ENCODE data around the gene WWOX.

Gene WWOX

GRCh38 chr16:78993346-78993745 lies 893.9 kb downstream of the WWOX start:
- no peak for DNase-seq (ENCODE audit: low spot score)

GRCh38 chr16:78994135-78994745 lies 894.8 kb downstream of the WWOX start:
- DNase-seq (ENCODE audit: low spot score), result no peak

- DNase-seq (ENCODE audit: low spot score), result no peak
These were observed 896.0 kb downstream of the WWOX start for GRCh38 chr16:78995441-78995840.

GRCh38 chr16:78996790-78997189 lies 897.3 kb downstream of the WWOX start:
- DNase-seq (ENCODE audit: low spot score), result no peak

- no peak for DNase-seq (ENCODE audit: low spot score)
These were observed 899.4 kb downstream of the WWOX start for GRCh38 chr16:78998879-78999278.

- no peak for DNase-seq (ENCODE audit: low spot score)
These were observed 901.9 kb downstream of the WWOX start for GRCh38 chr16:79001156-79001967.

GRCh38 chr16:79003026-79003609 lies 903.7 kb downstream of the WWOX start:
- no peak for DNase-seq (ENCODE audit: low spot score)

GRCh38 chr16:79004309-79004708 lies 904.9 kb downstream of the WWOX start:
- DNase-seq (ENCODE audit: low spot score), result no peak

GRCh38 chr16:79005096-79005495 lies 905.6 kb downstream of the WWOX start:
- DNase-seq (ENCODE audit: low spot score), result no peak

- DNase-seq (ENCODE audit: low spot score), result no peak
These were observed 906.8 kb downstream of the WWOX start for GRCh38 chr16:79006206-79006605.

- no peak for DNase-seq (ENCODE audit: low spot score)
These were observed 907.3 kb downstream of the WWOX start for GRCh38 chr16:79006765-79007164.

GRCh38 chr16:79007614-79008013 lies 908.2 kb downstream of the WWOX start:
- DNase-seq (ENCODE audit: low spot score), result no peak

- no peak for DNase-seq (ENCODE audit: low spot score)
These were observed 908.8 kb downstream of the WWOX start for GRCh38 chr16:79008036-79008868.

GRCh38 chr16:79008869-79009179 lies 909.4 kb downstream of the WWOX start:
- no peak for DNase-seq (ENCODE audit: low spot score)

- no peak for DNase-seq (ENCODE audit: low spot score)
These were observed 910.4 kb downstream of the WWOX start for GRCh38 chr16:79009896-79010295.

- DNase-seq (ENCODE audit: low spot score), result no peak
These were observed 911.8 kb downstream of the WWOX start for GRCh38 chr16:79011282-79011681.

GRCh38 chr16:79012671-79013434 lies 913.4 kb downstream of the WWOX start:
- DNase-seq (ENCODE audit: low spot score), result no peak

- no peak for DNase-seq (ENCODE audit: low spot score)
These were observed 914.6 kb downstream of the WWOX start for GRCh38 chr16:79013930-79014660.

GRCh38 chr16:79018650-79019429 lies 919.4 kb downstream of the WWOX start:
- no peak for DNase-seq (ENCODE audit: low spot score)

GRCh38 chr16:79019431-79019830 lies 920.0 kb downstream of the WWOX start:
- DNase-seq (ENCODE audit: low spot score), result no peak

Data from hematopoietic multipotent progenitor cell treated with erythropoietin and hydrocortisone succinate and interleukin-3 and kit ligand, for 15 days (in vitro differentiated cells).